K562 (cell line): Measurements from ENCODE around the gene RFESD. TPM values are rescaled to one million over a fixed set of nuclear protein-coding genes. Genes with fewer than 3 reads are reported as not detected.

ENCODE experiments used
- ARID1B ChIP-seq: fragments of 450-650 bp; IDR thresholded peaks from 2 replicates; pipeline ENCODE4 v1.6.1; 2016; ENCODE audit warnings: antibody characterized with exemption, mild to moderate bottlenecking, inconsistent platforms
- KAT7 ChIP-seq: sonication (generic); formaldehyde crosslinking; IDR thresholded peaks from 2 replicates; pipeline ENCODE4 v1.8.0; 2022; ENCODE audit warnings: missing genetic modification reagents, mild to moderate bottlenecking, borderline replicate concordance
- MAZ ChIP-seq, 2 experiments: fragments of 450-650 bp in 1 of 2; sonication (generic) in 1 of 2; formaldehyde crosslinking; IDR thresholded peaks in 1 of 2; conservative IDR thresholded peaks in 1 of 2; 2 replicates each; pipeline versions ENCODE4 v1.4.0 to v1.5.0; 2020; ENCODE audit warnings: mild to moderate bottlenecking in 1 of 2, missing genetic modification reagents in 1 of 2
- MEF2D ChIP-seq: conservative IDR thresholded peaks from 2 replicates; pipeline ENCODE4 v1.6.1; 2016; ENCODE audit warnings: low read depth, missing genetic modification characterization, missing compliant biosample characterization
- NEUROD1 ChIP-seq: fragments of 150-350 bp; IDR thresholded peaks from 2 replicates; pipeline ENCODE4 v1.6.1; 2014; ENCODE audit warnings: borderline replicate concordance, low read length, low read depth; ENCODE audit not compliant: partially characterized antibody
- PHB2 ChIP-seq: fragments of 450-650 bp; IDR thresholded peaks from 2 replicates; pipeline ENCODE4 v1.6.1; 2017; ENCODE audit warnings: low read depth
- RFX7 ChIP-seq: fragments of 250-450 bp; sonication (Bioruptor Pico); IDR thresholded peaks from 2 replicates; pipeline ENCODE4 v1.5.1; 2021; ENCODE audit warnings: mild to moderate bottlenecking
- TARDBP ChIP-seq: fragments of 450-650 bp; IDR thresholded peaks from 2 replicates; pipeline ENCODE4 v1.6.1; 2016
- ZFP1 ChIP-seq: fragments of 450-650 bp; formaldehyde crosslinking; IDR thresholded peaks from 2 replicates; pipeline ENCODE4 v1.4.0; 2020; ENCODE audit warnings: mild to moderate bottlenecking, mixed read lengths
- ZNF121 ChIP-seq: sonication (generic); formaldehyde crosslinking; conservative IDR thresholded peaks from 2 replicates; pipeline ENCODE4 v1.8.0; 2022; ENCODE audit warnings: missing genetic modification reagents
- ZNF24 ChIP-seq: fragments of 450-650 bp; IDR thresholded peaks from 2 replicates; pipeline ENCODE4 v1.6.1; 2016
- ZNF3 ChIP-seq: fragments of 250-450 bp; sonication (Bioruptor Pico); IDR thresholded peaks from 2 replicates; pipeline ENCODE4 v1.5.0; 2021; ENCODE audit warnings: mild to moderate bottlenecking, moderate library complexity
- polyA plus RNA-seq, 8 experiments: library from polyadenylated mRNA; depleted of rRNA in 4 of 8; stranded (reverse) in 5 of 8; unstranded in 3 of 8; fragments of >200 nt; fragmentation: Nextera tagmentation in 2 of 8; fragmentation: Illumina TruSeq in 1 of 8; extraction: Ambion mirVana in 2 of 8; extraction: Trizol in 1 of 8; gene quantifications; 2 replicates each; pipeline versions ENCODE4 v1.2.1 to v1.2.3, GENCODE V29; 2011 to 2014; ENCODE audit warnings: inconsistent platforms in 1 of 8, missing spikeins in 1 of 8
- total RNA-seq, 7 experiments: library from RNA; depleted of rRNA in 6 of 7; stranded (reverse); fragments of >200 nt in 6 of 7; fragmentation: Illumina TruSeq in 2 of 7; extraction: Trizol in 2 of 7; gene quantifications; 2 replicates each; pipeline versions ENCODE4 v1.2.1 to v1.2.3, GENCODE V29; 2011 to 2021; ENCODE audit warnings: low replicate concordance in 1 of 7
- TF ChIP-seq, protein P1 (sequence below): sonication (generic); formaldehyde crosslinking; IDR thresholded peaks from 2 replicates; pipeline ENCODE4 v1.8.0; 2022; ENCODE audit warnings: missing genetic modification reagents, mild to moderate bottlenecking, borderline replicate concordance
- TF ChIP-seq, protein P2 (sequence below): sonication (generic); formaldehyde crosslinking; IDR thresholded peaks from 2 replicates; pipeline ENCODE4 v1.8.0; 2022; ENCODE audit warnings: missing genetic modification reagents, mild to moderate bottlenecking, borderline replicate concordance
- TF ChIP-seq, protein P3 (sequence below): fragments of 250-450 bp; sonication (Bioruptor Pico); IDR thresholded peaks from 2 replicates; pipeline ENCODE4 v1.4.0; 2020
- TF ChIP-seq, protein P4 (sequence below), 2 experiments: fragments of 450-650 bp; IDR thresholded peaks; 2 replicates each; pipeline ENCODE4 v1.6.1; 2016

The RFESD gene
- total and polyA plus RNA-seq, 9 of the 15 experiments (the other 6 are each of a cell fraction or from before 2014, with no cell fraction given) = 62.3 to 600 (median 140) TPM

DNA sequence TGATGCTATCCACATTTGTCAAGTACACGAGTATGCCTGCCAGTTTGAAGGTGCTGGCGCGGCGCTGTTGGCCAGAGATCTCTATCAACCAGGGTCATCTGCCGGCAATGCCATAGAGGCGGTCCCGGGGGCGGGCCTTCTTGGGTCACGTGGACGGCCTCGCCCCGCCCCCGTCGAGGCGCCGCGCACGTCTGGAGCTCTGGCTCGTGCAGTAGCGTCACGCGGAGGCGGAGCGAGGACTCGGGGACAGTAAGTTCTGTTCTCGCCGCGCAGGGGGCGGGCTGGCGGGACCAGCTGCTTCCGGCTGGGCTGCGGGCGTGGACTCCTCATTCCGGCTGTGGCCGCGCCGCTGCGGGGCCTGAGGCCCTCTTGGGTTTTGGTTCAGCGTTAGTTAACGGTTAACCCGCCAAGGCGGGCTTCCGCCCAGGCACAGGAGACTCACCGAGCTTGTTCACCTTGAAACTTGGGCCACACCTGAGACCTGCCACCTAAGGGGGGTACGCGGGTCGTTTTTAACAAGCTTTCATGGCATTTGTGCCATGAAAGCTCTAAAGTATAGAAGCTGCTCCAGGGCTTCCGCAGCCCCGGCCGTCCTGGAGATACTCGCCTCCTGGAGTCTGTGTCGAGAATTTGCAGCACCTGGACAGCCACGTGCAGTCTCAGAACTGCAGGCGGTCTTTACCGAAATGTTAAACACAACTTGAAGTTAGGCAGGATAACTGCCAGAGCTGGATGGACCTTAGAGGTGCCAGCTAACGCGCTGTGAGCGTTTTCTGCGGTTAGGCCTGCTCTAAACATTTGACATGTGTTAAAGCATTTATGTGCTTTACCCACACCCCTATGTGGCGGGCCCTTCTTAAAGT, at the start of gene RFESD (continued):
- TF ChIP-seq, protein P1, sequence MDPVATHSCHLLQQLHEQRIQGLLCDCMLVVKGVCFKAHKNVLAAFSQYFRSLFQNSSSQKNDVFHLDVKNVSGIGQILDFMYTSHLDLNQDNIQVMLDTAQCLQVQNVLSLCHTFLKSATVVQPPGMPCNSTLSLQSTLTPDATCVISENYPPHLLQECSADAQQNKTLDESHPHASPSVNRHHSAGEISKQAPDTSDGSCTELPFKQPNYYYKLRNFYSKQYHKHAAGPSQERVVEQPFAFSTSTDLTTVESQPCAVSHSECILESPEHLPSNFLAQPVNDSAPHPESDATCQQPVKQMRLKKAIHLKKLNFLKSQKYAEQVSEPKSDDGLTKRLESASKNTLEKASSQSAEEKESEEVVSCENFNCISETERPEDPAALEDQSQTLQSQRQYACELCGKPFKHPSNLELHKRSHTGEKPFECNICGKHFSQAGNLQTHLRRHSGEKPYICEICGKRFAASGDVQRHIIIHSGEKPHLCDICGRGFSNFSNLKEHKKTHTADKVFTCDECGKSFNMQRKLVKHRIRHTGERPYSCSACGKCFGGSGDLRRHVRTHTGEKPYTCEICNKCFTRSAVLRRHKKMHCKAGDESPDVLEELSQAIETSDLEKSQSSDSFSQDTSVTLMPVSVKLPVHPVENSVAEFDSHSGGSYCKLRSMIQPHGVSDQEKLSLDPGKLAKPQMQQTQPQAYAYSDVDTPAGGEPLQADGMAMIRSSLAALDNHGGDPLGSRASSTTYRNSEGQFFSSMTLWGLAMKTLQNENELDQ (CRISPR knock-in tag) = 0 out of 2 replicates have a peak, but pooled peaks have one; percentile 67
- TF ChIP-seq MEF2D (tag) (no peak), ARID1B (no peak), ZNF24 (no peak), ZNF3 (CRISPR knock-in tag) (no peak), ZNF121 (CRISPR knock-in tag) (no peak), KAT7 (CRISPR knock-in tag) (no peak; the same call in 1 of the 2 replicates), RFX7 (CRISPR knock-in tag) (no peak), ZFP1 (no peak), MAZ (CRISPR knock-in tag; conservative IDR thresholded peaks at IDR 0.05 in 1 of 2, IDR thresholded peaks at IDR 0.05 in 1 of 2) (peak; percentile 40 to 76; a peak in 3 of 4 replicates), TARDBP (peak; percentile 52; the same call in 1 of the 2 replicates), NEUROD1 (peak; percentile 63), PHB2 (no peak)
- TF ChIP-seq, protein P2, sequence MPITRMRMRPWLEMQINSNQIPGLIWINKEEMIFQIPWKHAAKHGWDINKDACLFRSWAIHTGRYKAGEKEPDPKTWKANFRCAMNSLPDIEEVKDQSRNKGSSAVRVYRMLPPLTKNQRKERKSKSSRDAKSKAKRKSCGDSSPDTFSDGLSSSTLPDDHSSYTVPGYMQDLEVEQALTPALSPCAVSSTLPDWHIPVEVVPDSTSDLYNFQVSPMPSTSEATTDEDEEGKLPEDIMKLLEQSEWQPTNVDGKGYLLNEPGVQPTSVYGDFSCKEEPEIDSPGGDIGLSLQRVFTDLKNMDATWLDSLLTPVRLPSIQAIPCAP (CRISPR knock-in tag) = no peak
- TF ChIP-seq, protein P3, sequence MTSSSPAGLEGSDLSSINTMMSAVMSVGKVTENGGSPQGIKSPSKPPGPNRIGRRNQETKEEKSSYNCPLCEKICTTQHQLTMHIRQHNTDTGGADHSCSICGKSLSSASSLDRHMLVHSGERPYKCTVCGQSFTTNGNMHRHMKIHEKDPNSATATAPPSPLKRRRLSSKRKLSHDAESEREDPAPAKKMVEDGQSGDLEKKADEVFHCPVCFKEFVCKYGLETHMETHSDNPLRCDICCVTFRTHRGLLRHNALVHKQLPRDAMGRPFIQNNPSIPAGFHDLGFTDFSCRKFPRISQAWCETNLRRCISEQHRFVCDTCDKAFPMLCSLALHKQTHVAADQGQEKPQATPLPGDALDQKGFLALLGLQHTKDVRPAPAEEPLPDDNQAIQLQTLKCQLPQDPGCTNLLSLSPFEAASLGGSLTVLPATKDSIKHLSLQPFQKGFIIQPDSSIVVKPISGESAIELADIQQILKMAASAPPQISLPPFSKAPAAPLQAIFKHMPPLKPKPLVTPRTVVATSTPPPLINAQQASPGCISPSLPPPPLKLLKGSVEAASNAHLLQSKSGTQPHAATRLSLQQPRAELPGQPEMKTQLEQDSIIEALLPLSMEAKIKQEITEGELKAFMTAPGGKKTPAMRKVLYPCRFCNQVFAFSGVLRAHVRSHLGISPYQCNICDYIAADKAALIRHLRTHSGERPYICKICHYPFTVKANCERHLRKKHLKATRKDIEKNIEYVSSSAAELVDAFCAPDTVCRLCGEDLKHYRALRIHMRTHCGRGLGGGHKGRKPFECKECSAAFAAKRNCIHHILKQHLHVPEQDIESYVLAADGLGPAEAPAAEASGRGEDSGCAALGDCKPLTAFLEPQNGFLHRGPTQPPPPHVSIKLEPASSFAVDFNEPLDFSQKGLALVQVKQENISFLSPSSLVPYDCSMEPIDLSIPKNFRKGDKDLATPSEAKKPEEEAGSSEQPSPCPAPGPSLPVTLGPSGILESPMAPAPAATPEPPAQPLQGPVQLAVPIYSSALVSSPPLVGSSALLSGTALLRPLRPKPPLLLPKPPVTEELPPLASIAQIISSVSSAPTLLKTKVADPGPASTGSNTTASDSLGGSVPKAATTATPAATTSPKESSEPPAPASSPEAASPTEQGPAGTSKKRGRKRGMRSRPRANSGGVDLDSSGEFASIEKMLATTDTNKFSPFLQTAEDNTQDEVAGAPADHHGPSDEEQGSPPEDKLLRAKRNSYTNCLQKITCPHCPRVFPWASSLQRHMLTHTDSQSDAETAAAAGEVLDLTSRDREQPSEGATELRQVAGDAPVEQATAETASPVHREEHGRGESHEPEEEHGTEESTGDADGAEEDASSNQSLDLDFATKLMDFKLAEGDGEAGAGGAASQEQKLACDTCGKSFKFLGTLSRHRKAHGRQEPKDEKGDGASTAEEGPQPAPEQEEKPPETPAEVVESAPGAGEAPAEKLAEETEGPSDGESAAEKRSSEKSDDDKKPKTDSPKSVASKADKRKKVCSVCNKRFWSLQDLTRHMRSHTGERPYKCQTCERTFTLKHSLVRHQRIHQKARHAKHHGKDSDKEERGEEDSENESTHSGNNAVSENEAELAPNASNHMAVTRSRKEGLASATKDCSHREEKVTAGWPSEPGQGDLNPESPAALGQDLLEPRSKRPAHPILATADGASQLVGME (CRISPR knock-in tag) = no peak
- TF ChIP-seq, protein P4, sequence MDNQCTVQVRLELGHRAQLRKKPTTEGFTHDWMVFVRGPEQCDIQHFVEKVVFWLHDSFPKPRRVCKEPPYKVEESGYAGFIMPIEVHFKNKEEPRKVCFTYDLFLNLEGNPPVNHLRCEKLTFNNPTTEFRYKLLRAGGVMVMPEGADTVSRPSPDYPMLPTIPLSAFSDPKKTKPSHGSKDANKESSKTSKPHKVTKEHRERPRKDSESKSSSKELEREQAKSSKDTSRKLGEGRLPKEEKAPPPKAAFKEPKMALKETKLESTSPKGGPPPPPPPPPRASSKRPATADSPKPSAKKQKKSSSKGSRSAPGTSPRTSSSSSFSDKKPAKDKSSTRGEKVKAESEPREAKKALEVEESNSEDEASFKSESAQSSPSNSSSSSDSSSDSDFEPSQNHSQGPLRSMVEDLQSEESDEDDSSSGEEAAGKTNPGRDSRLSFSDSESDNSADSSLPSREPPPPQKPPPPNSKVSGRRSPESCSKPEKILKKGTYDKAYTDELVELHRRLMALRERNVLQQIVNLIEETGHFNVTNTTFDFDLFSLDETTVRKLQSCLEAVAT (IDR thresholded peaks at IDR 0.05) = peak; percentile 66 to 78; a peak in 2 of 4 replicates
